Measurements from ENCODE around the gene KRT28. TPM values are rescaled to one million over a fixed set of nuclear protein-coding genes. Genes with fewer than 3 reads are reported as not detected.
A peak's percentile ranks its signal among the peaks of the same experiment; 100 is the strongest.

Gene KRT28
- total and polyA plus RNA-seq, 2 donors (not counting 3 experiments of a cell fraction or from before 2014, with no cell fraction given), result not detected

DNA sequence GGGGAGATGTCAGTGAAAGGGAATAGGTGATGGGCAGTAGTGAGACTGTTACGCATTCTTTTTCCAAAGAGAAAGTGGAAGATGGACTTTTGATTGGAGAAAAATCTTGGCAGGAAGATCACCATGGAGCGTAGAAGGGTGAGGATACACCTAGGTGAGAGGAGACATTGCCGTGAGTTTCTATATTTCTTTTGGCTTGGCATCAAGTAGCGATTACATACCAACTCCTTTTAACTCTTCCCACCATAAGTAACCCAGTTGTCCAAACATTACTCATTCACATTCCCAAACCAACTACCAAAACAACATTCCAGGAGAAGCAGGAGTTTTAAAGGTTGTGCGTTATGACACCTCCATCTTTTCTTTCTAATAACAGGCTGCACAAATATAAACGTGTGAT lies 10.7 kb upstream of the KRT28 start:
- no peak overlapping the region for H2AFZ ChIP-seq (ENCODE audit: low read depth, low read length)
- POLR2A ChIA-PET, result no interaction called here
- dilution Hi-C loops (cut with MboI; ENCODE audit: extremely low pct_ligation_motif_present, low sequenced_read_pairs), result no loop called here

DNA sequence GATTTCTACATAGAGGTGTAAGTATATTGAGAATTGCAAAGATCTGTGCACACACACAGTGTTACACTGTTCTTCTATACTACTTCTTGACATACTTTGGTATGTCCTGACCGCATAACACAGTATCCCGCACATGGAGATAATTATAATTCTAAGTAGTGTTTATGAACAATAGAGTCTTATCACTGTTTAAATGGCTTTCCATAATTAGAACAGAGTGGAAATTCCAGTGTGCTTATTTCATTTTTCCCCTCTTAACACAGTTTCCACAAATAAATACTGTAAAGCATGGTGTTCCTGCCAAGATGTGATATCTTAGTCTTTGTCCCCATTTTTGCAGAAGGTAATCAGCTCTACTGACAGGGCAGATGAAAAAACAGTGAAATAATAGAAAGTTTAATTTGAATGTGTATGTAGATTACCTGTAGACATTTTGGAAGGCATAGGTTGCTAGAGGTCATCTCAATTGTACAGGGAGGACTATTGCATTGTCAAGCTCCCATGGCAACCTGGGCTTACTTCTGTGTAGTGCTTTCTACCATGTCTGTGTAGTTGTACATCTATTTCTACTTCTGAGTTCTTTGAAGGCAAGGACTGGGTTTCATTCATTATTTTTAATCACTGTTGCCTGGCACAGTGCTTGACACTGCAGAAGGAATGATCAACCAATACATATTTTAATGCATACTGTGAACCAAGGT lies 10.1 kb upstream of the KRT28 start:
- dilution Hi-C loops (cut with MboI; ENCODE audit: extremely low pct_ligation_motif_present, low sequenced_read_pairs), result no loop called here
- no peaks in the 10 kb centered on the region for H3K9me1 ChIP-seq (replicated peaks; ENCODE audit: control insufficient read depth, extremely low read depth, insufficient read depth, low read length)
- intact Hi-C loops (cut with micrococcal nuclease), result loop anchor here (10.0 kb wide), 1 partner anchor 685 kb away; no protein-coding TSS in a partner anchor
- no peak overlapping the region for H2AFZ ChIP-seq (ENCODE audit: low read depth, low read length)
- H3K27ac ChIP-seq (ENCODE audit: insufficient read depth, low read depth, low read length), result peak overlapping the region; percentile 16
- TSS peak; percentile 80 for BruUV-seq (replicated peaks)
- H3K27me3 ChIP-seq (ENCODE audit: control insufficient read depth in 2 of 2, insufficient read depth in 2 of 2, low read length in 2 of 2), result peaks cover 17 to 19% of the 10 kb centered on the region in 2 experiments
- H3K4me1 ChIP-seq (ENCODE audit: control insufficient read depth, extremely low read depth, insufficient read depth, low read length), result peaks cover 9% of the 10 kb centered on the region
- no peaks in the 10 kb centered on the region for H3K36me3 ChIP-seq (ENCODE audit: control insufficient read depth in 2 of 2, extremely low read depth in 1 of 2, insufficient read depth in 2 of 2, low read length in 2 of 2)
- H3K9ac ChIP-seq (replicated peaks; ENCODE audit: extremely low read depth, insufficient read depth, low read length), result no peak overlapping the region
- H3K4me2 ChIP-seq (ENCODE audit: insufficient read depth, low read length), result peak overlapping the region; percentile 56
- no peaks in the 10 kb centered on the region for H4K20me1 ChIP-seq (replicated peaks; ENCODE audit: control insufficient read depth, extremely low read depth, insufficient read depth, low read length)
- peak; percentile 87 for TF ChIP-seq JUN (IDR thresholded peaks at IDR 0.05; ENCODE audit: borderline replicate concordance, insufficient read depth, insufficient read length, low read depth)
- TF ChIP-seq, protein P1, sequence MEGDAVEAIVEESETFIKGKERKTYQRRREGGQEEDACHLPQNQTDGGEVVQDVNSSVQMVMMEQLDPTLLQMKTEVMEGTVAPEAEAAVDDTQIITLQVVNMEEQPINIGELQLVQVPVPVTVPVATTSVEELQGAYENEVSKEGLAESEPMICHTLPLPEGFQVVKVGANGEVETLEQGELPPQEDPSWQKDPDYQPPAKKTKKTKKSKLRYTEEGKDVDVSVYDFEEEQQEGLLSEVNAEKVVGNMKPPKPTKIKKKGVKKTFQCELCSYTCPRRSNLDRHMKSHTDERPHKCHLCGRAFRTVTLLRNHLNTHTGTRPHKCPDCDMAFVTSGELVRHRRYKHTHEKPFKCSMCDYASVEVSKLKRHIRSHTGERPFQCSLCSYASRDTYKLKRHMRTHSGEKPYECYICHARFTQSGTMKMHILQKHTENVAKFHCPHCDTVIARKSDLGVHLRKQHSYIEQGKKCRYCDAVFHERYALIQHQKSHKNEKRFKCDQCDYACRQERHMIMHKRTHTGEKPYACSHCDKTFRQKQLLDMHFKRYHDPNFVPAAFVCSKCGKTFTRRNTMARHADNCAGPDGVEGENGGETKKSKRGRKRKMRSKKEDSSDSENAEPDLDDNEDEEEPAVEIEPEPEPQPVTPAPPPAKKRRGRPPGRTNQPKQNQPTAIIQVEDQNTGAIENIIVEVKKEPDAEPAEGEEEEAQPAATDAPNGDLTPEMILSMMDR (IDR thresholded peaks at IDR 0.05; ENCODE audit: extremely low read depth in 1 of 2, insufficient read depth in 1 of 2, low read depth in 1 of 2, low read length in 2 of 2), result no peak
- H3K9me3 ChIP-seq (replicated peaks; ENCODE audit: control insufficient read depth, insufficient read depth, low read length), result no peaks in the 10 kb centered on the region
- FAIRE-seq (peak; percentile 59), DNase-seq (ENCODE audit: low read depth, low spot score) (peak; percentile 74)
- POLR2A ChIA-PET, result no interaction called here
- CTCF ChIA-PET, result interaction anchor here (1.0 to 9.5 kb wide), 4 partner anchors 47 to 853 kb away, joined by 4 to 77 read pairs (median 6); no protein-coding TSS in a partner anchor
- H3K79me2 ChIP-seq (ENCODE audit: control insufficient read depth, insufficient read depth, low read length), result no peaks in the 10 kb centered on the region
- no peak overlapping the region for H3K4me3 ChIP-seq (replicated peaks in 1 of 3; ENCODE audit: insufficient read depth in 1 of 3, low read depth in 1 of 3, low read length in 3 of 3)

More for the DNA sequence above, 10.7 kb upstream of the KRT28 start:
- FAIRE-seq (peak; percentile 31), DNase-seq (ENCODE audit: low read depth, low spot score) (peak; percentile 58)
- intact Hi-C loops (cut with micrococcal nuclease), result no loop called here
- Histone ChIP-seq H3K4me3 (replicated peaks in 1 of 3; ENCODE audit: insufficient read depth in 1 of 3, low read depth in 1 of 3, low read length in 3 of 3) (no peak overlapping the region), H3K27me3 (ENCODE audit: control insufficient read depth in 2 of 2, insufficient read depth in 2 of 2, low read length in 2 of 2) (peaks cover 13% of the 10 kb centered on the region in 2 experiments), H3K9me3 (replicated peaks; ENCODE audit: control insufficient read depth, insufficient read depth, low read length) (no peaks in the 10 kb centered on the region), H3K36me3 (ENCODE audit: control insufficient read depth in 2 of 2, extremely low read depth in 1 of 2, insufficient read depth in 2 of 2, low read length in 2 of 2) (no peaks in the 10 kb centered on the region), H4K20me1 (replicated peaks; ENCODE audit: control insufficient read depth, extremely low read depth, insufficient read depth, low read length) (no peaks in the 10 kb centered on the region), H3K79me2 (ENCODE audit: control insufficient read depth, insufficient read depth, low read length) (no peaks in the 10 kb centered on the region), H3K4me1 (ENCODE audit: control insufficient read depth, extremely low read depth, insufficient read depth, low read length) (peaks cover 9% of the 10 kb centered on the region), H3K9me1 (replicated peaks; ENCODE audit: control insufficient read depth, extremely low read depth, insufficient read depth, low read length) (no peaks in the 10 kb centered on the region), H3K4me2 (ENCODE audit: insufficient read depth, low read length) (peak overlapping the region; percentile 56), H3K9ac (replicated peaks; ENCODE audit: extremely low read depth, insufficient read depth, low read length) (no peak overlapping the region), H3K27ac (ENCODE audit: insufficient read depth, low read depth, low read length) (no peak overlapping the region)
- CTCF ChIA-PET, result no interaction called here
- BruUV-seq (replicated peaks), result no TSS peak
- TF ChIP-seq POLR2AphosphoS5 (IDR thresholded peaks at IDR 0.05; ENCODE audit: insufficient read depth, low read depth, low read length) (no peak), POLR2A (IDR thresholded peaks at IDR 0.05; ENCODE audit: low read depth, low read length) (no peak), JUN (IDR thresholded peaks at IDR 0.05; ENCODE audit: borderline replicate concordance, insufficient read depth, insufficient read length, low read depth) (peak; percentile 56)

Measured in endothelial cell of umbilical vein (primary cell).